HepG2 (cell line): ENCODE results near the gene P3H3. TPM values are rescaled to one million over a fixed set of nuclear protein-coding genes. Genes with fewer than 3 reads are reported as not detected.

Experiments
- ATAC-seq: fragments of 200-7000 bp; cut with Tn5 transposase; 3 replicates; pipeline ENCODE4 v1.9.1; 2020; ENCODE audit warnings: mild to moderate bottlenecking, moderate library complexity
- BruUV-seq: library from RNA; stranded (reverse); fragments of 400-500 nt; replicated peaks from 2 replicates; lab custom pipeline; 2021; lab: Mats Ljungman, UMichigan
- CTCF ChIA-PET: fragments of 300-600 bp; formaldehyde crosslinking; extraction: SDS; loops from one replicate; lab custom pipeline; 2021; ENCODE audit warnings: low total read pairs, inconsistent platforms, low intra/inter-chr PET ratio; lab: Yijun Ruan, JAX
- POLR2A ChIA-PET: fragments of 350-600 bp; sonication (Branson Sonifier 250); formaldehyde crosslinking; loops from one replicate; lab custom pipeline; 2020; ENCODE audit warnings: antibody characterized with exemption, inconsistent platforms; lab: Yijun Ruan, JAX
- DNase-seq: peaks from one replicate; pipeline ENCODE4 v3.0.0-alpha.2; 2015; ENCODE audit warnings: low spot score
- FAIRE-seq: peaks from 3 replicates; lab custom pipeline; 2011; peaks lifted over from hg19 to GRCh38; lab: Jason Lieb, UNC
- H2AFZ ChIP-seq: one replicate; pipeline ENCODE4 v1.6.1; 2011; ENCODE audit warnings: low read length, inconsistent platforms
- H3K27ac ChIP-seq: fragments of 300-600 bp; 3 replicates; pipeline ENCODE4 v1.8.0; 2011; ENCODE audit warnings: mixed run types, mild to moderate bottlenecking, mixed read lengths, low read length, inconsistent platforms; ENCODE audit not compliant: insufficient read depth; ENCODE audit errors: extremely low read length
- H3K27me3 ChIP-seq, 2 experiments: fragments of 200-600 bp in 1 of 2; 2 replicates in 1 of 2; 3 replicates in 1 of 2; pipeline versions ENCODE4 v1.6.0 to v1.8.0; 2011; ENCODE audit warnings: low read length in 2 of 2, mild to moderate bottlenecking in 2 of 2, moderate library complexity in 2 of 2, inconsistent platforms in 1 of 2; ENCODE audit not compliant: insufficient read depth in 2 of 2, control insufficient read depth in 1 of 2
- H3K36me3 ChIP-seq, 2 experiments: fragments of 200-600 bp in 1 of 2; replicated peaks in 1 of 2; 2 replicates in 1 of 2; 3 replicates in 1 of 2; pipeline versions ENCODE4 v1.5.1 to v1.8.0; 2011; ENCODE audit warnings: low read length in 2 of 2, inconsistent platforms in 1 of 2; ENCODE audit not compliant: insufficient read depth in 2 of 2, control insufficient read depth in 1 of 2
- H3K4me1 ChIP-seq: 2 replicates; pipeline ENCODE4 v1.5.1; 2012; ENCODE audit warnings: low read length, inconsistent platforms; ENCODE audit not compliant: insufficient read depth
- H3K4me2 ChIP-seq: 2 replicates; pipeline ENCODE4 v1.6.0; 2011; ENCODE audit warnings: low read depth, low read length, inconsistent platforms
- H3K4me3 ChIP-seq, 3 experiments: fragments of 200-600 bp in 1 of 3; sonication (generic), shearing (Covaris generic) in 1 of 3; replicated peaks in 1 of 3; 2 replicates each; pipeline ENCODE4 v1.5.1; 2011 to 2016; ENCODE audit warnings: low read length in 3 of 3, inconsistent platforms in 2 of 3, low read depth in 2 of 3, mild to moderate bottlenecking in 2 of 3, control low read depth in 1 of 3, mixed read lengths in 1 of 3; ENCODE audit not compliant: insufficient read depth in 1 of 3
- H3K79me2 ChIP-seq: one replicate; pipeline ENCODE4 v1.6.1; 2011; ENCODE audit warnings: low read length, inconsistent platforms; ENCODE audit not compliant: insufficient read depth
- H3K9ac ChIP-seq: 2 replicates; pipeline ENCODE4 v1.6.0; 2011; ENCODE audit warnings: mild to moderate bottlenecking, low read depth, low read length, inconsistent platforms; ENCODE audit not compliant: insufficient read depth
- H3K9me3 ChIP-seq: 2 replicates; pipeline ENCODE4 v1.5.1; 2012; ENCODE audit warnings: mild to moderate bottlenecking, low read length
- H4K20me1 ChIP-seq: 2 replicates; pipeline ENCODE4 v1.6.0; 2011; ENCODE audit warnings: inconsistent platforms, mild to moderate bottlenecking, low read length, moderate library complexity; ENCODE audit not compliant: insufficient read depth
- CREB3 ChIP-seq: sonication (generic); formaldehyde crosslinking; IDR thresholded peaks from 2 replicates; pipeline ENCODE4 v1.5.0; 2020; ENCODE audit warnings: missing genetic modification reagents
- KDM4B ChIP-seq: sonication (generic); formaldehyde crosslinking; IDR thresholded peaks from 2 replicates; pipeline ENCODE4 v1.4.0; 2020; ENCODE audit warnings: missing genetic modification reagents
- MIER3 ChIP-seq: IDR thresholded peaks from 2 replicates; pipeline ENCODE4 v1.6.1; 2016; ENCODE audit warnings: missing compliant biosample characterization, borderline replicate concordance
- RBAK ChIP-seq: sonication (generic); formaldehyde crosslinking; IDR thresholded peaks from 2 replicates; pipeline ENCODE4 v1.5.1; 2020; ENCODE audit warnings: mild to moderate bottlenecking, missing genetic modification reagents
- RFX3 ChIP-seq: IDR thresholded peaks from 2 replicates; pipeline ENCODE4 v1.6.1; 2016; ENCODE audit warnings: missing biosample characterization, missing genetic modification reagents
- SP5 ChIP-seq: IDR thresholded peaks from 2 replicates; pipeline ENCODE4 v1.6.1; 2016; ENCODE audit warnings: low read depth, borderline replicate concordance
- ZNF207 ChIP-seq: fragments of 450-650 bp; IDR thresholded peaks from 2 replicates; pipeline ENCODE4 v1.6.1; 2016; ENCODE audit warnings: antibody characterized with exemption, borderline replicate concordance
- ZNF574 ChIP-seq: sonication (generic); formaldehyde crosslinking; IDR thresholded peaks from 2 replicates; pipeline ENCODE4 v1.4.0; 2020; ENCODE audit warnings: missing genetic modification reagents
- WGBS: methylation state at CpG from one replicate; pipeline ENCODE4 v1.1.6; 2017; ENCODE audit warnings: low lambda C conversion rate; 5-methylcytosine and 5-hydroxymethylcytosine counted together
- in situ Hi-C: cut with HindIII; loops from 2 replicates; pipeline ENCODE4 v1.10.0; 2017; ENCODE audit warnings: low pct_unique_long_range_greater_than_20kb; ENCODE audit not compliant: extremely low pct_ligation_motif_present
- intact Hi-C: fragments of 100-400 bp; cut with micrococcal nuclease; formaldehyde crosslinking; loops from one replicate; pipeline ENCODE4 v1.10.0; 2022; ENCODE audit not compliant: unreplicated experiment
- polyA plus RNA-seq, 8 experiments: library from polyadenylated mRNA; depleted of rRNA in 3 of 8; stranded (reverse) in 7 of 8; unstranded in 1 of 8; fragments of >200 nt; fragmentation: Illumina TruSeq in 4 of 8; extraction: Trizol in 4 of 8; gene quantifications; 2 replicates each; pipeline versions ENCODE4 v1.2.1 to v1.2.3, GENCODE V29; 2011 to 2016; ENCODE audit warnings: low read depth in 4 of 8, missing spikeins in 1 of 8, mixed read lengths in 1 of 8; ENCODE audit not compliant: insufficient read depth in 1 of 8
- total RNA-seq, 5 experiments: library from RNA; depleted of rRNA; stranded (reverse); fragments of >200 nt; fragmentation: Illumina TruSeq; extraction: Trizol; gene quantifications; 2 replicates each; pipeline ENCODE4 v1.2.3, GENCODE V29; 2016; ENCODE audit warnings: low read depth in 1 of 5

P3H3 gene
- total and polyA plus RNA-seq, 2 of the 13 experiments (the other 11 are each of a cell fraction or from before 2014, with no cell fraction given) = 20.1 to 20.5 TPM

GRCh38 chr12:6860116-6860515 lies 31.9 kb downstream of the P3H3 start:
- intact Hi-C loops (no loop called here), in situ Hi-C loops (no loop called here)
- H3K79me2 ChIP-seq = no peaks in the 10 kb centered on the region
- no peak overlapping the region for H3K9ac ChIP-seq
- 93% methylated on average over 8 of the region's 9 CpGs for WGBS
- no peak overlapping the region for H2AFZ ChIP-seq
- ATAC-seq = no peak
- H3K36me3 ChIP-seq = peaks cover 44 to 86% of the 10 kb centered on the region in 2 experiments
- no peaks in the 10 kb centered on the region for H3K27me3 ChIP-seq
- H3K27ac ChIP-seq = no peak overlapping the region
- no peaks in the 10 kb centered on the region for H3K4me1 ChIP-seq
- ChIA-PET CTCF (no interaction called here), POLR2A (no interaction called here)
- BruUV-seq = no TSS peak
- no peaks in the 10 kb centered on the region for H3K9me3 ChIP-seq
- no peak overlapping the region for H3K4me3 ChIP-seq
- no peak overlapping the region for H3K4me2 ChIP-seq
- H4K20me1 ChIP-seq = no peaks in the 10 kb centered on the region
- no peak for FAIRE-seq
- DNase-seq = no peak
- TF ChIP-seq ZNF207 (no peak), SP5 (CRISPR knock-in tag) (no peak), ZNF574 (CRISPR knock-in tag) (no peak), RBAK (CRISPR knock-in tag) (no peak), CREB3 (CRISPR knock-in tag) (no peak), KDM4B (CRISPR knock-in tag) (no peak), MIER3 (CRISPR knock-in tag) (no peak), RFX3 (CRISPR knock-in tag) (no peak)
